ENCODE measurements around the gene FRMPD2. TPM values are rescaled to one million over a fixed set of nuclear protein-coding genes. Genes with fewer than 3 reads are reported as not detected.

FRMPD2 gene
- total RNA-seq, 1 experiment from 2014 or later, result not detected

DNA sequence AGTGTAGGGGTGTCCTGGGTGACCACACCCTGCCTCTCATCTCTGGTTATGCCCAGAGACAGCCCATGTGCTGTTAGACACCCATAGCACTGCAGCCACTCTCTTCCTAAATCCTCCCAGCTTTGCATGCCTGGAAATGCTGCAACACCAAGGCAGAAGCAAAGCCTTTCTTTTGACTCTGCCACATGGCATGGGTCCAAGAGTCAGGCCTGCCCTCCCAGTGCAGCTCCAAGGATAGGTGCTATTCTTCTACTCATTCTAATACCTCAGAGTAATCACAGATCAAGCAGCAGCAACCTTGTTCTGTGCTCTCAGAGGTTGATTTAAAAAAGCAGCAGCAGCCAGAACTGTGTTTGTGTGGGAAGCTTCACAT lies 23.4 kb downstream of the FRMPD2 start:
- TF ChIP-seq, protein P1, sequence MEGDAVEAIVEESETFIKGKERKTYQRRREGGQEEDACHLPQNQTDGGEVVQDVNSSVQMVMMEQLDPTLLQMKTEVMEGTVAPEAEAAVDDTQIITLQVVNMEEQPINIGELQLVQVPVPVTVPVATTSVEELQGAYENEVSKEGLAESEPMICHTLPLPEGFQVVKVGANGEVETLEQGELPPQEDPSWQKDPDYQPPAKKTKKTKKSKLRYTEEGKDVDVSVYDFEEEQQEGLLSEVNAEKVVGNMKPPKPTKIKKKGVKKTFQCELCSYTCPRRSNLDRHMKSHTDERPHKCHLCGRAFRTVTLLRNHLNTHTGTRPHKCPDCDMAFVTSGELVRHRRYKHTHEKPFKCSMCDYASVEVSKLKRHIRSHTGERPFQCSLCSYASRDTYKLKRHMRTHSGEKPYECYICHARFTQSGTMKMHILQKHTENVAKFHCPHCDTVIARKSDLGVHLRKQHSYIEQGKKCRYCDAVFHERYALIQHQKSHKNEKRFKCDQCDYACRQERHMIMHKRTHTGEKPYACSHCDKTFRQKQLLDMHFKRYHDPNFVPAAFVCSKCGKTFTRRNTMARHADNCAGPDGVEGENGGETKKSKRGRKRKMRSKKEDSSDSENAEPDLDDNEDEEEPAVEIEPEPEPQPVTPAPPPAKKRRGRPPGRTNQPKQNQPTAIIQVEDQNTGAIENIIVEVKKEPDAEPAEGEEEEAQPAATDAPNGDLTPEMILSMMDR (IDR thresholded peaks at IDR 0.05; ENCODE audit: insufficient read depth in 1 of 2, low read depth in 1 of 2, low read length in 1 of 2, severe bottlenecking in 1 of 2, unreplicated experiment in 1 of 2), result no peak
- no peaks in the 10 kb centered on the region for H3K36me3 Mint-ChIP-seq (ENCODE audit: insufficient read depth, unreplicated experiment)
- Histone ChIP-seq H3K36me3 (ENCODE audit: control insufficient read depth, insufficient read depth, low read length) (no peaks in the 10 kb centered on the region), H3K27me3 (replicated peaks; ENCODE audit: control insufficient read depth, insufficient read depth, low read length) (no peaks in the 10 kb centered on the region), H3K4me1 (peaks cover 6% of the 10 kb centered on the region; the same call in 1 of the 2 replicates), H3K9me3 (no peaks in the 10 kb centered on the region), H3K4me3 (ENCODE audit: low read depth, low read length) (no peak overlapping the region)
- H3K27ac Mint-ChIP-seq (ENCODE audit: unreplicated experiment), result no peak overlapping the region
- H3K4me3 Mint-ChIP-seq (ENCODE audit: unreplicated experiment), result no peak overlapping the region
- H3K27me3 Mint-ChIP-seq (ENCODE audit: insufficient read depth, unreplicated experiment), result peaks cover 3% of the 10 kb centered on the region
- no TSS peak for BruUV-seq (replicated peaks)
- POLR2A ChIA-PET, result no interaction called here
- DNase-seq, result no peak
- no peaks in the 10 kb centered on the region for H3K4me1 Mint-ChIP-seq (ENCODE audit: low read depth, unreplicated experiment)
- CTCF ChIA-PET, result no interaction called here
- intact Hi-C loops (cut with micrococcal nuclease; ENCODE audit: unreplicated experiment), result no loop called here
- H3K9me3 Mint-ChIP-seq (ENCODE audit: unreplicated experiment), result no peaks in the 10 kb centered on the region

DNA sequence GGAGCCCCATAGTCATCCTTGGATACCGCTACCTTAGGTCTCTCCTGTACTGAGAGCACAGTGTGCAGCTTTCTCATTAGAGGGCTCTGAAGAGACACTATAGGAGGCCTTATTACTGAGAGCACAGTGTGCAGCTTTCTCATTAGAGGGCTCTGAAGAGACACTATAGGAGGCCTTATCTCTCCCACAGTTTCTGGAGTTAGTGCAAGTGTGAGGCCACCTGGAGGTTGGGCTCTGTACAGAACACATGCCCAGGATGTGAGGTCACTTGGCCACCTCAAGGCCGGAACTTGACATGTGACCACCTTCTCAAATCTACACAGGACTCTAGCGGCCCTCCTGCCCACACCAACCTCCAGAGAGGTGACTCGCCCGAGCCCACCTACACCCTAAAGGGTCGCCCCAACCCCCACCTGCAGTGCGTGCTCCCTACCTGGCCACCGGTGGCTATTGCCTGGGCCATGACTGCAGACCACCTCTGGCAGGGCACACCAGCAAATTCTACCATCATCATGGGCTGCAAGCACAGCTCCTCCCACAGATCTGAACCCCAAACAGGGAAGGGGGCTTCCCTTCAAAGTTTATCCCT lies 24.6 kb downstream of the FRMPD2 start:
- TF ChIP-seq, protein P1 (IDR thresholded peaks at IDR 0.05; ENCODE audit: insufficient read depth in 1 of 2, low read depth in 1 of 2, low read length in 1 of 2, severe bottlenecking in 1 of 2, unreplicated experiment in 1 of 2), result no peak
- Mint-ChIP-seq H3K36me3 (ENCODE audit: insufficient read depth, unreplicated experiment) (no peaks in the 10 kb centered on the region), H3K27ac (ENCODE audit: unreplicated experiment) (no peak overlapping the region), H3K27me3 (ENCODE audit: insufficient read depth, unreplicated experiment) (peaks cover 5% of the 10 kb centered on the region), H3K9me3 (ENCODE audit: unreplicated experiment) (no peaks in the 10 kb centered on the region), H3K4me3 (ENCODE audit: unreplicated experiment) (no peak overlapping the region), H3K4me1 (ENCODE audit: low read depth, unreplicated experiment) (no peaks in the 10 kb centered on the region)
- no peaks in the 10 kb centered on the region for H3K36me3 ChIP-seq (ENCODE audit: control insufficient read depth, insufficient read depth, low read length)
- H3K4me3 ChIP-seq (ENCODE audit: low read depth, low read length), result no peak overlapping the region
- no peaks in the 10 kb centered on the region for H3K27me3 ChIP-seq (replicated peaks; ENCODE audit: control insufficient read depth, insufficient read depth, low read length)
- peak in 1 of 2 experiments; percentile 26 for DNase-seq
- H3K4me1 ChIP-seq, result peaks cover 6% of the 10 kb centered on the region; the same call in 1 of the 2 replicates
- intact Hi-C loops (cut with micrococcal nuclease; ENCODE audit: unreplicated experiment), result no loop called here
- H3K9me3 ChIP-seq, result no peaks in the 10 kb centered on the region
- POLR2A ChIA-PET, result no interaction called here
- BruUV-seq (replicated peaks), result no TSS peak
- CTCF ChIA-PET, result no interaction called here

DNA sequence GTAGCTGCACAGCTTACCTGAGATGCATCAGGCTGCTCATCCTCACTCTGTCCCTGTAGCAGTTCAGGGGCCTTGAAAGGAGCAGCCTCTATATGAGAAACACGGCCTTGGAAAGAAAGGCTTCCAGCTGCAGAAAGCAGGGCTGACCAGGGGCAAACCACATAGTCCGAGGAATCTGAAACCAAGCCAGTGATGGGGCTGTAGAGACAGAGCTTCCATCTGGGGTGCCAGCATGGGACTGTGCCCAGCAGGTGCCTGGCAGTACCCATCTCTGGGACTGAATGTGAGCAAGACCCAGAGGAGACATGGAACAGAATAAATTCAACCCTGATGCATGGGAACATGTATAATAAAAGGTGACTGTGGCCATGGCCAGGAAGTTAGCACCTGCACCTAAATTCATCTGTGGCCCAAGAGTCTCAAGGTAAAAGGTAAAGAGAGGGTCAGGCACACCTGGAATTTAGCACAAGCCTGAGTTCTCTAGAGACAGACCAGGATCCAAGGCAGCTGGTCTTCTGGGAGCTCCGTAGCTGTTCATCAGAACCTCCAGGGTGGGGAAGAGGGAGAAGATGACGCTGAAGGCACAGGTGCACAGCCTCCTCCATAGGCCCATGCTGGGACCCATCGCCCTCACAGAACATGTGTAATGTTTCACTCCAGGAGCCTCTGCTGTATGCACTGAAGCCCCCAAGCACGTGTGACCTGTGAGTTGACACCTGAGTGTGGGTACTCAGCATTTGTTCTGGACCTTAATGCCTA lies 25.3 kb downstream of the FRMPD2 start:
- Mint-ChIP-seq H3K36me3 (ENCODE audit: insufficient read depth, unreplicated experiment) (no peaks in the 10 kb centered on the region), H3K9me3 (ENCODE audit: unreplicated experiment) (no peaks in the 10 kb centered on the region), H3K4me1 (ENCODE audit: low read depth, unreplicated experiment) (no peaks in the 10 kb centered on the region), H3K27ac (ENCODE audit: unreplicated experiment) (no peak overlapping the region), H3K4me3 (ENCODE audit: unreplicated experiment) (no peak overlapping the region), H3K27me3 (ENCODE audit: insufficient read depth, unreplicated experiment) (peaks cover 5% of the 10 kb centered on the region)
- H3K27me3 ChIP-seq (replicated peaks; ENCODE audit: control insufficient read depth, insufficient read depth, low read length), result no peaks in the 10 kb centered on the region
- ChIA-PET POLR2A (no interaction called here), CTCF (no interaction called here)
- no peaks in the 10 kb centered on the region for H3K36me3 ChIP-seq (ENCODE audit: control insufficient read depth, insufficient read depth, low read length)
- H3K4me3 ChIP-seq (ENCODE audit: low read depth, low read length), result no peak overlapping the region
- H3K4me1 ChIP-seq, result peaks cover 6% of the 10 kb centered on the region; the same call in 1 of the 2 replicates
- no peaks in the 10 kb centered on the region for H3K9me3 ChIP-seq
- TF ChIP-seq, protein P1 (IDR thresholded peaks at IDR 0.05; ENCODE audit: insufficient read depth in 1 of 2, low read depth in 1 of 2, low read length in 1 of 2, severe bottlenecking in 1 of 2, unreplicated experiment in 1 of 2), result no peak
- intact Hi-C loops (cut with micrococcal nuclease; ENCODE audit: unreplicated experiment), result no loop called here
- no TSS peak for BruUV-seq (replicated peaks)
- DNase-seq, result no peak

Data from Caco-2 (cell line).